ENCODE measurements around the gene PLEKHH1. TPM values are rescaled to one million over a fixed set of nuclear protein-coding genes. Genes with fewer than 3 reads are reported as not detected.

The PLEKHH1 gene
- total and polyA plus RNA-seq, 2 of the 8 experiments (the other 6 are each of a cell fraction or from before 2014, with no cell fraction given): 28.3 to 33.3 TPM

DNA sequence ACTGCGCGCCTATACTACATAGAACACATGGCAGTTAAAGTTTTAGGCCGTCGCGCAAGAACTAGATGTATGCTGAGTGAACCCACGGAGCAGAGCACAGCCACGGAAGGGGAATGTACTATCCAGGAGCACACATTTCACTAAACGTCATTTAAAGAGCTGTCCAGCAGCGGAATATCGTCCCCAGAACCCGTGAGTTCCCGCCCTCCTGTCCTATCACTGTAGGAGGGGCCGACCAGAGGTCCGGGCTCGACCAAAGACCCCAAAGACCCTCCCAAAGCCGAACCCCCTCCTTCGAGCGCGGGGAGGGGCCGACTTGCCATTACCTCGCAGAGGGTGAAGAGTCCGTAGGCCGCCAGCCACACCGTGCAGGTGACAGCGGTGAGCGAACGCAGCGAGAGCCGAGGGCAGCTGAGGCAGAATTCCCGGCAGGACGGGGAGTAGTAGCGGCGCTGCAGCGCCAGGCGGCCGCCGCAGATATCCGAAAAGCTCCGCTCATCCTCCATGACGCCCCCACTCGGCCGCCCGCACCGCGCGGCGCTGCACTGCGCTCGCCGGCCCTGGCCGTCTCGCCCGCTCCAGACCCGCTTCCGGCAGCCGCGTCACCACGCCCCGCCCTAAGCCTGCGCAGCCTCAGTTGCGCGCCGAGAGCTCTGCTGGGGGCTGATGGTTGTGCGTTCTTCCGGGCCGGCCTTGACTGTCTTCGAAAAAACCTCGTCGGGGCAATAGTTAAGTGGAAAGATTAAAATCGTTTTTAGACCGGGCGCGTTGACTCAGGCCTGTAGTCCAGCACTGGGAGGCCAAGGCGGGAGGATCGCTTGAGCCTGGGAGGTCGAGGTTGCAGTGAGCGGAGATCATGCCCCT is 66.8 kb downstream of the PLEKHH1 start, which contains the start of gene PIGH (continued):
- TF ChIP-seq RBBP5 (IDR thresholded peaks at IDR 0.05; ENCODE audit: borderline replicate concordance, low read depth, low read length): peak; percentile 75
- TF ChIP-seq HDAC2 (IDR thresholded peaks at IDR 0.05; ENCODE audit: borderline replicate concordance in 1 of 2, low read depth in 2 of 2, low read length in 2 of 2): 0 out of 4 replicates have a peak, but pooled peaks of 1 of the 2 experiments have one; percentile 34
- no peak for TF ChIP-seq SP2 (IDR thresholded peaks at IDR 0.05; ENCODE audit: low read length)
- no peak for TF ChIP-seq CEBPB (IDR thresholded peaks at IDR 0.05; ENCODE audit: low read depth, low read length)
- TF ChIP-seq TCF12 (IDR thresholded peaks at IDR 0.05; ENCODE audit: low read depth, low read length): no peak
- no peak for TF ChIP-seq POU5F1 (IDR thresholded peaks at IDR 0.05; ENCODE audit: low read depth, low read length)
- TF ChIP-seq TAF7 (optimal IDR thresholded peaks at IDR 0.05; ENCODE audit: borderline replicate concordance, low read depth, low read length): no peak
- TF ChIP-seq NRF1 (IDR thresholded peaks at IDR 0.05; ENCODE audit: low read depth, low read length): peak; percentile 80
- peak; percentile 52 for TF ChIP-seq POLR2AphosphoS5 (IDR thresholded peaks at IDR 0.05; ENCODE audit: low read depth, low read length)
- TF ChIP-seq KDM1A (IDR thresholded peaks at IDR 0.05; ENCODE audit: borderline replicate concordance, low read length): no peak
- no peak for TF ChIP-seq JUN (IDR thresholded peaks at IDR 0.05; ENCODE audit: low read depth, low read length)
- no peak for TF ChIP-seq BACH1 (IDR thresholded peaks at IDR 0.05; ENCODE audit: low read length)
- peak; percentile 12 to 86; a peak in 2 of 4 replicates for TF ChIP-seq SIN3A (conservative IDR thresholded peaks at IDR 0.05 in 1 of 2, IDR thresholded peaks at IDR 0.05 in 1 of 2; ENCODE audit: low read depth in 1 of 2, low read length in 2 of 2)
- TF ChIP-seq YY1 (IDR thresholded peaks at IDR 0.05; ENCODE audit: low read depth, low read length): peak; percentile 67; the same call in 1 of the 2 replicates
- TF ChIP-seq EZH2 (IDR thresholded peaks at IDR 0.05; ENCODE audit: low read depth, low read length, severe bottlenecking): no peak
- no peak for TF ChIP-seq SP4 (IDR thresholded peaks at IDR 0.05; ENCODE audit: low read length)
- no peak for TF ChIP-seq FOSL1 (IDR thresholded peaks at IDR 0.05; ENCODE audit: insufficient read depth, low read depth, low read length)
- TF ChIP-seq, protein P1, sequence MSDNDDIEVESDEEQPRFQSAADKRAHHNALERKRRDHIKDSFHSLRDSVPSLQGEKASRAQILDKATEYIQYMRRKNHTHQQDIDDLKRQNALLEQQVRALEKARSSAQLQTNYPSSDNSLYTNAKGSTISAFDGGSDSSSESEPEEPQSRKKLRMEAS (IDR thresholded peaks at IDR 0.05): 0 out of 2 replicates have a peak, but pooled peaks have one; percentile 49
- no peak for TF ChIP-seq BRCA1 (IDR thresholded peaks at IDR 0.05; ENCODE audit: low read depth, low read length)
- TF ChIP-seq NANOG (IDR thresholded peaks at IDR 0.05; ENCODE audit: insufficient read depth, low read depth, low read length, poor library complexity, severe bottlenecking): peak; percentile 1
- no peak for TF ChIP-seq CTBP2 (IDR thresholded peaks at IDR 0.05; ENCODE audit: borderline replicate concordance, insufficient read depth, insufficient read length, low read length)
